ENCODE results near the gene ARHGAP15. TPM values are rescaled to one million over a fixed set of nuclear protein-coding genes. Genes with fewer than 3 reads are reported as not detected.

The ARHGAP15 gene
- total and polyA plus RNA-seq, 12 donors = 1.3 to 7.7 (median 2.8) TPM

- Histone ChIP-seq H3K4me3 (no peak overlapping the region), H3K27me3 (no peaks in the 10 kb centered on the region), H3K36me3 (no peaks in the 10 kb centered on the region), H3K9me3 (peaks cover 0 to 2% (median 0%) of the 10 kb centered on the region in 11 donors), H3K27ac (no peak overlapping the region), H3K4me1 (no peaks in the 10 kb centered on the region)
- DNase-seq (no peak), ATAC-seq (no peak)
- 65 to 72% methylated on average over 3 of the region's 3 CpGs for WGBS, 2 donors
- no peak for TF ChIP-seq CTCF (IDR thresholded peaks at IDR 0.05)
- intact Hi-C loops (cut with DNase I) = no loop called here
These were observed 57.7 kb downstream of the ARHGAP15 start for GRCh38 chr2:143186876-143187275.

- Histone ChIP-seq H3K27ac (no peak overlapping the region), H3K4me3 (no peak overlapping the region), H3K27me3 (no peaks in the 10 kb centered on the region), H3K36me3 (no peaks in the 10 kb centered on the region), H3K9me3 (no peaks in the 10 kb centered on the region), H3K4me1 (no peaks in the 10 kb centered on the region)
- 79% methylated on average over 3 of the region's 3 CpGs for WGBS, 2 donors
- ATAC-seq (no peak), DNase-seq (no peak)
- no peak for TF ChIP-seq CTCF (IDR thresholded peaks at IDR 0.05)
- intact Hi-C loops (cut with DNase I) = no loop called here
These were observed 61.2 kb downstream of the ARHGAP15 start for GRCh38 chr2:143190431-143190830.

GRCh38 chr2:143192106-143192505, 62.9 kb downstream of the ARHGAP15 start:
- H3K9me3 ChIP-seq = no peaks in the 10 kb centered on the region
- no peaks in the 10 kb centered on the region for H3K4me1 ChIP-seq
- no peaks in the 10 kb centered on the region for H3K27me3 ChIP-seq
- no peak for DNase-seq
- WGBS, 2 donors = 91 to 97% methylated on average over 1 of the region's 1 CpG
- TF ChIP-seq CTCF (IDR thresholded peaks at IDR 0.05) = no peak
- no peak overlapping the region for H3K4me3 ChIP-seq
- H3K27ac ChIP-seq = no peak overlapping the region
- no peaks in the 10 kb centered on the region for H3K36me3 ChIP-seq
- intact Hi-C loops (cut with DNase I) = no loop called here
- no peak for ATAC-seq

- Histone ChIP-seq H3K4me1 (no peaks in the 10 kb centered on the region), H3K27me3 (no peaks in the 10 kb centered on the region), H3K27ac (no peak overlapping the region), H3K9me3 (no peaks in the 10 kb centered on the region), H3K4me3 (no peak overlapping the region), H3K36me3 (no peaks in the 10 kb centered on the region)
- no peak for TF ChIP-seq CTCF (IDR thresholded peaks at IDR 0.05)
- DNase-seq = no peak
- intact Hi-C loops (cut with DNase I) = no loop called here
- WGBS, 2 donors = 70 to 86% methylated on average over 1 of the region's 1 CpG
- no peak for ATAC-seq
These were observed 63.5 kb downstream of the ARHGAP15 start for GRCh38 chr2:143192716-143193115.

GRCh38 chr2:143193121-143193520, 63.9 kb downstream of the ARHGAP15 start:
- Histone ChIP-seq H3K27me3 (no peaks in the 10 kb centered on the region), H3K27ac (no peak overlapping the region), H3K9me3 (no peaks in the 10 kb centered on the region), H3K4me1 (no peaks in the 10 kb centered on the region), H3K4me3 (no peak overlapping the region), H3K36me3 (no peaks in the 10 kb centered on the region)
- intact Hi-C loops (cut with DNase I) = no loop called here
- no peak for ATAC-seq
- no peak for TF ChIP-seq CTCF (IDR thresholded peaks at IDR 0.05)
- DNase-seq = no peak
- WGBS, 2 donors = 77 to 79% methylated on average over 5 of the region's 5 CpGs

Data from heart right ventricle (tissue), 16 donors.